Activated CD4-positive, alpha-beta T cell treated with anti-CD3 and anti-CD28 coated beads, Interleukin-2, Interleukin-4, amounts not matched to agents 100 ng/mL and 50 ng/mL, durations not matched to agents 16 hours and 8 hours (primary cell): ENCODE measurements around the gene PPP1R37.

Experiments
- DNase-seq: peaks from one replicate; pipeline ENCODE4 v3.0.0-alpha.2; 2020; ENCODE audit warnings: low spot score

PPP1R37 gene

DNA sequence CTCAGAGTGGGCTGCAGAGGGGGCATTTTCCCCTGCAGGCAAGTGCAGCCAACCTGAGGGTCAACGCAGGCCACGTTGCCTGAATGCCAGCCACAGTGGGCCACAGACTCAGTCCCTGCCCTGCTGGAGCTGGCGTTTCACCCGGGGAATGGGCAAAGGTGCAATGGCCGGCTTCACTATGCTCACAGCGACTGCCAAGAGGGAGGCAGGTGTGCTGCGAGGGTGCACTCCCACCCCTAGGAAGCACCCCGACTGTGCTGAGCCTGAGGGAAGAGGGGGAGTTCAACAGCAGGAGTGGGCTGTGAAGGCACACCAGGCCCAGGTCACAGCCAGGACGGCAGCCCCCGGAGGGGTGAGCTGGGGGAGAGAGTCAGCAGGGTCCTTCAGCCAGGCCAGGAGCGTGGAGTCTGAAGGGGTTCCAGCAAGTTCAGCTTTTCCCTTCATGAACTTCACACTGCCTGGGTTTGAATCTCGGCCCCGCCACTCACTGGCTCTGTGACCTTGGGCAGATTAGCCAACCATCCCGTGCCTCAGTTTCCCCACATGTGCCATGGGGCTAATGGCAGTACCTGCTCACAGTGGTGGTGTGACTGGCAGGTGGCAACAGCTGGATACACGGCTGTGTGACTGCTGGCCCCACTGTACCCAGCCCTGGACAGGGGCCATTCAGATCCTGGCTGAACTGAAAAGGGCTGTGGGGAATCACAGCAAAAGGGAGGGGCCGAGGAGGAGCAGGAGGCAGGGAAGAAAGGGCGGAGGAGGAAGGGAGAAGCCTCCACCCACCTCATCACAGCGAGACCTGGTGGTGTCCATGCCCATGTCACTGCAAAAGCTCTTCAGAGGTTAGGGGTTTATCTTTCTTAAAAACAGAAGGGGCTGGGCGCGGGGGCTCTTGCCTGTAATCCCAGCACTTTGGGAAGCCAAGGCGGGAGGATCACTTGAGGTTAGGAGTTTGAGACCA lies 77.4 kb downstream of the PPP1R37 start:
- no peak for DNase-seq

GRCh38 chr19:45171211-45171623 lies 78.2 kb downstream of the PPP1R37 start:
- peak; percentile 65 for DNase-seq

- no peak for DNase-seq
Measured at GRCh38 chr19:45172173-45172572, 79.2 kb downstream of the PPP1R37 start.

GRCh38 chr19:45172611-45173208 lies 79.7 kb downstream of the PPP1R37 start:
- no peak for DNase-seq

DNA sequence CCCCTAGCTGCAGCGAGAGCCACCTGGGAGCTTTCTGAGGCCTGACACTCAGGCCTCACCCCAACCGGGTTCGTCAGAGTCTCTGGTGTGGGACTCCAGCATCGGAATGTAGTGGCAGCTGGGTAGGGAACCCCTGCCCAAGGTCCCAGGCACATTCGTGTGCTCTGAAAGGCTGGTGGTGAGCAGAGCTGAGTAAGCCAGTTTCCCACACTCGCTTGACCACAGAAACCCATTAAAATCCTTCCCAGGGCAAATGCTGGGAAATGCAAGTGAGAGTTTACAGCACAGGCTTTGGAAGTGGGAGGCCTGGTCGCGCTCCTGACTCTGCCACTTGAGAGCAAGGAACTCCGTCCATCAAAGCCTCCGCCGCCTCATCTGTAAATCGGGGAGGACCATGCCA lies 80.8 kb downstream of the PPP1R37 start:
- no peak for DNase-seq

GRCh38 chr19:45175515-45176345 lies 82.8 kb downstream of the PPP1R37 start:
- no peak for DNase-seq

GRCh38 chr19:45177817-45178261 lies 84.9 kb downstream of the PPP1R37 start, which contains the start of gene TRAPPC6A:
TRAPPC6A (minus strand) TSS chr19:45178237; CDS start chr19:45178218, 19 bp downstream.
- DNase-seq = peak; percentile 18

- DNase-seq = peak; percentile 100
Measured at GRCh38 chr19:45178262-45179071, 85.5 kb downstream of the PPP1R37 start, which contains the start of gene BLOC1S3. BLOC1S3 (plus strand) TSS chr19:45178784; CDS start chr19:45179297, 513 bp downstream.

DNA sequence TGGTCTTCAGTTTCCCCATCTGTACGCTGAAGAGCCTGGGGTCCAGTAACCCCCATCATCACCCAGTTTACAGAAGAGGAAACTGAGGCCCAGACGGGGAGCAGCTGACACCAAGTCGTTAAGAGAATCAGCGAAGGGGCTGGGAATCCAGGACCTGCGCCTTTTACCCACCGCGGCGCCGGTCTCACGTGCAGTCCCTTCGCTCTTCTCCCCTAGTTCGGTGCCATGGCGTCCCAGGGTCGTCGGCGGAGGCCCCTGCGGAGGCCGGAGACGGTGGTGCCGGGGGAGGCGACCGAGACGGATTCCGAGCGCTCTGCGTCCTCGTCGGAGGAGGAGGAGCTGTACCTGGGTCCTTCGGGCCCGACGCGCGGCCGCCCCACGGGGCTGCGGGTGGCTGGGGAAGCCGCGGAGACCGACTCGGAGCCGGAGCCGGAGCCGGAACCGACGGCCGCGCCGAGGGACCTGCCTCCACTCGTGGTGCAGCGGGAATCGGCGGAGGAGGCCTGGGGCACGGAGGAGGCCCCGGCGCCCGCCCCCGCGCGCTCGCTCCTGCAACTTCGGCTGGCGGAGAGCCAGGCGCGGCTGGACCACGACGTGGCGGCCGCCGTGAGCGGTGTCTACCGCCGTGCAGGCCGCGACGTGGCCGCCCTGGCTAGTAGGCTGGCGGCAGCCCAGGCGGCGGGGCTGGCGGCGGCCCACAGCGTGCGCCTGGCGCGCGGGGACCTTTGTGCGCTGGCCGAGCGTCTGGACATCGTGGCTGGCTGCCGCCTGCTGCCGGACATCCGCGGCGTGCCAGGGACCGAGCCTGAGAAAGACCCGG lies 86.3 kb downstream of the PPP1R37 start:
- DNase-seq = peak; percentile 17

DNA sequence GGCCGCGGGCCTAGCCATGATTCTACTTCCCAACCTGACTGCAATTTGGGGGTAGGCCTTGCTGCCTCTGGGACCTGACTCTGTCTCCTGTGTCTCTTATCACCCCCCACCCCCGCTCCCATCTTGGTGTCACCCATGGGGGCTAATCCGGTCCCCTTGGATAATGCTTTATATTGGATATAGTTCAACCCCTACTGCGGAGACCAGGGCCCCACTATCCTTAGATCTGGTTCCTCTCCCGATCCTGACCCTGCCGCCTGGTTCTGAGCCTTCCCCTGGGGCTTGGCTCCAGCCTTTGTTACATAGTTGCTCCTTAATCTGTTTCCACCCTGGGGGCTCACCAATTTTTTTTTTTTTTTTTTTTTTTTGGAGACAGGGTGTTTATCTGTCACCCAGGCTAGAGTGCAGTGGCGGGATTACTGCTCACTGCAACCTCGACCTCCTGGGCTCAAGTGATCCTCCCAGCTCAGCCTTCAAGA lies 87.0 kb downstream of the PPP1R37 start:
- DNase-seq = no peak

- DNase-seq = no peak
Measured at GRCh38 chr19:45180936-45181335, 88.0 kb downstream of the PPP1R37 start.

GRCh38 chr19:45182758-45183157 lies 89.8 kb downstream of the PPP1R37 start:
- DNase-seq = no peak

- no peak for DNase-seq
Measured at GRCh38 chr19:45184115-45184514, 91.1 kb downstream of the PPP1R37 start.

- DNase-seq = no peak
Measured at GRCh38 chr19:45186509-45187334, 93.7 kb downstream of the PPP1R37 start.

- DNase-seq = peak; percentile 46
Measured at GRCh38 chr19:45187421-45188100, 94.6 kb downstream of the PPP1R37 start.

- DNase-seq = no peak
Measured at GRCh38 chr19:45189971-45190370, 97.0 kb downstream of the PPP1R37 start.

DNA sequence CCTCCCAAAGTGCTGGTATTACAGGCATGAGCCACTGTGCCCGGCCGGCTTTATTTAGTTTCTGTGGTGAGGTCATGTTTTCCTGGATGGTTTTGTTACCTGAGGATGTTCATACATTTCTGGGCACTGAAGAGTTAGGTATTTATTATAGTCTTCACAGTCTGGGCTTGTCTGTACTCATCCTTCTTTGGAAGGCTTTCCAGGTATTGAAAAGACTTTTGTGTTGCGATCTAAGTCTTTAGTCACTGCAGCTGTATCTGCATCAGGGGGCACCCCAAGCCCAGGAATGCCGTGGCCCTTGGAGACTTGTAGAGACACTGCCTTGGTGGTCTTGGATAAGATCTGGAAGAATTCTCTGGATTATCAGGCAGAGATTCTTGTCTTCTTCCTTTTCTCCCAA lies 98.4 kb downstream of the PPP1R37 start:
- DNase-seq = no peak

- DNase-seq = no peak
Measured at GRCh38 chr19:45195764-45196163, 102.8 kb downstream of the PPP1R37 start.
